Fibroblast of skin of right quadriceps (primary cell): Measurements from ENCODE around the gene PISD.

Experiments used
- DNase-seq: peaks from one replicate; pipeline ENCODE4 v3.0.0-alpha.2; 2013

PISD gene

DNA sequence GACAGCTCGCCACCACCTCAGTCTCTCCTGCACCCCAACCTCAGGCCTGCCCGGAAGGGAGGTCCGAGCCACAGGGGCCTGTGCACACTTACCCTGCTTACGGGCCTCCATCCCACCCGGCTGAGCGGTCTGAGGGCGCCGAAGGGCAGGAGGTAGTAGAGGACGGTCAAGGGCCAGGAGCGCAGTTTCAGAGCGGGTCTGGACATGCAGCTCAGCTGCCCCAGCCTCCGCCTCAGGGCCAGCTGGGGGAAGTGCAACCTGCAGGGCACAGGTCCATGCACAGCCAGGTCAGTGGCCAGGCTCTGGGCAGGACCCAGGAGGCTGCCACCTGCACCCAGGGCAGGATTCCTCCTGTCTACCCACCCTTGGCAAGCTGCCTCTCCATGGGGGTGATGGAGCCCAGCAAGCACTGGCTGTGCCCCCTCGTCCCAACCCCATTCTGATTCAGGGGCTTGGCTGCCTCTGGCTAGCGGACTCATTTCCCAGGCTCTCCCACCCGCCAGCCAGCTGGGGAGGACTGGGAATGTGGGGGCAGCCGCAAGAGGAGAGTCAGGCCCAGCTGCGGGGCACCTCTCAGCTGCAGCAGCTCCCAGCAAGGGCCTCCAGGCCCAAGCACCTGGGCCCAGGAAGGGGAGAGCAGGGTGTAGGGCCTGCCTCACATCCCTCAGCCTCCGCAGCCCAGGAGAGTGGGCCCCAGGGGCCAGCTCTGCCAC lies 38.3 kb downstream of the PISD start:
- DNase-seq, result no peak

DNA sequence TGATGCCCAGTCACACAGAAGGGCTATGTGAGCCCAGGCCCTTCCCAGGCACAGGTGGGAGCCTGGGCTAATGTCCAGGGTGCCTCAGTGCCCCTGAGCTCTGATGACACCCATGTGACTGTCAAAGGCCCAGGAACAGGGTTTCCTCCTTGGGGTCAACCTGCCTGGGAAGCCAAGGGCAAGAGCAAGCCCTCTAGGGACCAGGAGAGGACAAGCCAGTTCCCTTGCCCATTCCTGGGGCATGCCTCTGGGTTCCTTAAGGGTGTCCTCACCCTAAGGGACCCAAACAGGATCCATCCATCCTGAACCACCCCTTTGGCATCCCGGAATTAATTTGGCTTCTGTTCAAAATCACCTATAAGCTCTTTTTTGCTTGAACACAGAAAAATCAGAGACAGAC lies 39.0 kb downstream of the PISD start:
- DNase-seq, result no peak

- DNase-seq, result no peak
These were observed 40.4 kb downstream of the PISD start for GRCh38 chr22:31621507-31622124.

- DNase-seq, result no peak
These were observed 41.1 kb downstream of the PISD start for GRCh38 chr22:31620756-31621480.

DNA sequence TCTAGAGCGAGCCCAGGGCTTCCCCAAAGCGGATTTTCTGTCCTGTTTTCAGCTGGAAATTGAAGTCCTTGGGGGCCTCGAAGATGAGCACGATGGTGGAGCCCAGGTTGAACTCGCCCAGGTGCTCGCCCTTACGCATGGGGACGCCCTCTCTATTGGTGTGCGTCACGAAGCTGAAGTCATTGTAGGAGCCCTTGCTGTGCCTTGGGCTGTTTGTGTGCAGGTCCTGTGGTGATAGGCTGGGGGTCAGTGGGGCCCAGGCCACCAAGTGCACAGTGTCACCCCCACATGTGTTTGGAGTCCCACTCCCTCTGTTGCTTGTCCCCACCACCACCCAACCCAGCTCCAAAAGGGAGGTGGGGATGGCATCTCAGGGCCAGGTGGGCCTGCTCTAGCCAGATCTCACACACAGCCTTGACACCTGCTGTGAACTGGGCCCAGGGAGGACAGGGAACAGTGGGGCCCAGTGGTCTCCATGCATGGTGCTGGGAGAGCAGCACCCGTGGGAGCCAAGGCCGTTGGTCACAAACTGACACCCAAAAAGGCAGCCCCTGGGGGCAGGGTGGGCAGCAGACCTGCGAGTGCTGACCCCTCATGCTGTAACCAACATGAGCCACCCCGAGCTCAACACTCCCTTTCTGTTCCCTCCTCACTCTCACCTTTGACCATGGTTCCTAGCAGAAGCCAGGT lies 42.3 kb downstream of the PISD start:
- no peak for DNase-seq

GRCh38 chr22:31618471-31619176 lies 43.4 kb downstream of the PISD start:
- no peak for DNase-seq

DNA sequence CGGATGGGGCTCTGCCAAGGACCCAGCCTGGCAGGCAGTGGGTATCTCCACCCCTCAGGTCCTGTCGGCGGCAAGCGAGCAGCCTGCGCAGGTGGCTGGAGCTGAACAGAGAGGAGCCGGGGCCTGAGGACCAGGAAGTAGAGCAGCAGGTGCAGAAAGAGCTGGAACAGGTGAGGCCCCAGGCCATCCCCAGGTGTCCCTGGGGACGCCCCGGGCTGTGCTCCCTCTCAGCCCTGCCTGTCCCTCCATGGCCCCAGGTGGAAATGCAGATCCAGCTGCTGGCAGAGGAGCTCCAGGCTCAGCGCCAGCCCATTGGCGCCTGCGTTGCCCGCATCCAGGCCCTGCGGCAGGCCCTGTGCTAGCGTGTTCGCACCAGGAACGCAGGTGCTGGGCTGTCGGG lies 44.0 kb downstream of the PISD start:
- DNase-seq, result no peak

GRCh38 chr22:31616315-31616980 lies 45.6 kb downstream of the PISD start:
- DNase-seq, result no peak

DNA sequence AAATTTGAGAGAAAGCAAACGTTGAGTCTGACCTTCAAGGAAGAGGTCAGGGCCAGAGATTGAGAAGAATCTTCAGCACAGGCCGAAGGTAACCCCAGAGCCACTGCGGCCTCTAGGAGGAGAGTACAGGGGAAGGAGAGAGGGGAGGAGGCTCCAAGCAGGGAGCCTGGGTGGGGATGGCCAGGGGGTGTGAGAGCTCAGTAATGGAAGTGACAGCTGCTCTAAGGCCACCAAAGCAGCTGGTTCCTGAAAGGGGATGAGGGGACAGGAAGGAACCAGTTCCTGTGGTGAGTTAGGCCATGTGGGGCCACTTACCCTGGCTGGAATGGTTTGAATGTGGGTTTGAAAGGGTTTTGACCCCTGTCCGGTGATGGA lies 46.1 kb downstream of the PISD start:
- DNase-seq, result no peak

- no peak for DNase-seq
These were observed 46.5 kb downstream of the PISD start for GRCh38 chr22:31615491-31615860.

GRCh38 chr22:31614781-31615490 lies 47.1 kb downstream of the PISD start:
- DNase-seq, result no peak

- no peak for DNase-seq
These were observed 48.1 kb downstream of the PISD start for GRCh38 chr22:31613904-31614296.

- DNase-seq, result no peak
These were observed 48.6 kb downstream of the PISD start for GRCh38 chr22:31613286-31613903.

- DNase-seq, result no peak
These were observed 49.1 kb downstream of the PISD start for GRCh38 chr22:31612891-31613285.

- no peak for DNase-seq
These were observed 50.8 kb downstream of the PISD start for GRCh38 chr22:31611061-31611760.

DNA sequence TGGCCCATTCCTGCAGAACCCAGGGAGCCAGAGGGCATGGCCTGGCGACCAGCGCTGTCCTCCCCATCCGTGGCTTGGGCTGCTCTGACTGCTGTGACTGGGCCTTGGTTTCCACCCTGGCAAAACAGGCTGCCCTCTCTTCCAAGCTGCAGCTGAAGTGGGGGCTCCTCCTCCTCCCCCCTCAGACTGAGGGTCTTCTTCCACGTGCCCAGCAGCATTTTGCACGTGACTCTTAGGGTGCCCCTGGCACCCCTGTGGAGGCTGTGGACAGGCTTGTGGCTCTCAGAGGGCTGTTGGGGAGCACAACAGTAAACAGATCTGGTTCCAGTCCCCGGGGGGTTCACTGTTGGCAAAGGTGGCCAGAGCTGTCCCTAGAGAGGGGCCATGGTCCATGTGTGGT lies 51.4 kb downstream of the PISD start:
- no peak for DNase-seq

DNA sequence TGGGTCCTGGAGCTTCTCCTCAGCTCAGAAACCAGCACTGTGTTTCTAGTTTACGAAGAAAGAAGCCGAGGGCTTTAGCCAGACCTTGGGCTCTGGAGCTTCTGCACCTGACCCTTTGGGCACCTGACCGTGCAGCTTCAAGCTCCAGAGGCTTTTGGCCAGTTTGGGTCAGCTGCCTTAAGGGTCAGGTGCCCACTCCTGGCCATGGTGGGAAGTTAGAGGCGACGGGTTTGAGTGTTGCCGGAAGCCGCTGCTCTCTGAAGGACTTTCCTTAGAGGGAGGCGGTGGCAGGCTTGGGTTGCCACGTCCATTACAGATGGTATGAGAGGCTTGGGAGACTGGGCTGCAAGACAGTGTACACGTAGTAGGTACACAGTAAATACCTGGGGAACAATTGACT lies 52.3 kb downstream of the PISD start:
- no peak for DNase-seq

- no peak for DNase-seq
These were observed 54.3 kb downstream of the PISD start for GRCh38 chr22:31607696-31608095.

- no peak for DNase-seq
These were observed 56.0 kb downstream of the PISD start for GRCh38 chr22:31605851-31606585.
